Retina (tissue), 1 donor: Measurements from ENCODE around the gene TBC1D8.
"Not testable (repeated sequence)": the region's sequence is repeated elsewhere in the genome, so short reads cannot be mapped to it uniquely, and the experiment has no call there.

Source experiments
- DNase-seq: peaks from one replicate; pipeline ENCODE4 v3.0.0-alpha.2; 2016

TBC1D8 gene

GRCh38 chr2:101151146-101151858 is at the start of gene TBC1D8:
Gene TBC1D8, minus strand, starts transcription at chr2:101151382. Its CDS starts 129 bp downstream, at chr2:101151253.
- DNase-seq, result peak; percentile 69

- no peak for DNase-seq
Observed at GRCh38 chr2:101200676-101201075, 49.5 kb upstream of the TBC1D8 start.

GRCh38 chr2:101199251-101199791 is 48.1 kb upstream of the TBC1D8 start:
- DNase-seq, result no peak

GRCh38 chr2:101197814-101198213 is 46.6 kb upstream of the TBC1D8 start:
- DNase-seq, result no peak

- DNase-seq, result no peak
Observed at GRCh38 chr2:101197215-101197745, 46.1 kb upstream of the TBC1D8 start.

GRCh38 chr2:101195871-101196661 is 44.9 kb upstream of the TBC1D8 start:
- no peak for DNase-seq

- DNase-seq, result peak; percentile 23
Observed at GRCh38 chr2:101193033-101193626, 41.9 kb upstream of the TBC1D8 start.

- peak; percentile 12 for DNase-seq
Observed at GRCh38 chr2:101190747-101191516, 39.8 kb upstream of the TBC1D8 start.

GRCh38 chr2:101188683-101189405 is 37.7 kb upstream of the TBC1D8 start:
- no peak for DNase-seq

GRCh38 chr2:101187131-101187530 is 35.9 kb upstream of the TBC1D8 start:
- DNase-seq, result no peak

- no peak for DNase-seq
Observed at GRCh38 chr2:101185656-101186055, 34.5 kb upstream of the TBC1D8 start.

- DNase-seq, result no peak
Observed at GRCh38 chr2:101185085-101185484, 33.9 kb upstream of the TBC1D8 start.

- no peak for DNase-seq
Observed at GRCh38 chr2:101179982-101180381, 28.8 kb upstream of the TBC1D8 start.

- no peak for DNase-seq
Observed at GRCh38 chr2:101176803-101177202, 25.6 kb upstream of the TBC1D8 start.

GRCh38 chr2:101175991-101176390 is 24.8 kb upstream of the TBC1D8 start:
- DNase-seq, result no peak

- no peak for DNase-seq
Observed at GRCh38 chr2:101173707-101174295, 22.6 kb upstream of the TBC1D8 start.

- not testable (repeated sequence) for DNase-seq
Observed at GRCh38 chr2:101169822-101170221, 18.6 kb upstream of the TBC1D8 start.

- DNase-seq, result no peak
Observed at GRCh38 chr2:101168706-101169105, 17.5 kb upstream of the TBC1D8 start.

GRCh38 chr2:101167532-101167931 is 16.4 kb upstream of the TBC1D8 start:
- DNase-seq, result not testable (repeated sequence)

GRCh38 chr2:101164021-101164420 is 12.8 kb upstream of the TBC1D8 start:
- DNase-seq, result no peak
